H1 (cell line): ENCODE results near the gene PRTN3. TPM values are rescaled to one million over a fixed set of nuclear protein-coding genes. Genes with fewer than 3 reads are reported as not detected.

ENCODE experiments used
- CTCF ChIA-PET: fragments of 300-600 bp; sonication (Branson Sonifier 250); formaldehyde crosslinking; loops from one replicate; lab custom pipeline; 2021; ENCODE audit not compliant: partially characterized antibody; lab: Charles Lee
- POLR2A ChIA-PET: fragments of 300-600 bp; sonication (Branson Sonifier 250); formaldehyde crosslinking; loops from one replicate; lab custom pipeline; 2021; ENCODE audit warnings: inconsistent platforms; ENCODE audit not compliant: partially characterized antibody; lab: Charles Lee
- DNase-seq, 2 experiments: peaks; one replicate each; pipeline versions ENCODE4 v3.0.0 to v3.0.0-alpha.2; 2010 to 2022; ENCODE audit warnings: low spot score in 2 of 2, low read depth in 1 of 2, mixed read lengths in 1 of 2
- FAIRE-seq: peaks from 2 replicates; lab custom pipeline; 2011; peaks lifted over from hg19 to GRCh38; lab: Jason Lieb, UNC
- H2AFZ ChIP-seq: 2 replicates; pipeline ENCODE4 v1.8.1; 2012; ENCODE audit warnings: low read length, inconsistent platforms
- H2AK5ac ChIP-seq: 2 replicates; pipeline ENCODE4 v1.6.1; 2013; ENCODE audit warnings: low read depth, low read length
- H2BK120ac ChIP-seq: replicated peaks from 2 replicates; pipeline ENCODE3; 2013; ENCODE audit warnings: low read depth, low read length, inconsistent platforms
- H2BK12ac ChIP-seq: 2 replicates; pipeline ENCODE4 v1.6.1; 2013; ENCODE audit warnings: low read depth, low read length
- H2BK15ac ChIP-seq: 2 replicates; pipeline ENCODE4 v1.6.1; 2013; ENCODE audit warnings: low read length
- H2BK20ac ChIP-seq: 2 replicates; pipeline ENCODE4 v1.6.1; 2013; ENCODE audit warnings: low read length
- H2BK5ac ChIP-seq: 2 replicates; pipeline ENCODE4 v1.6.1; 2013; ENCODE audit warnings: low read depth, low read length
- H3K14ac ChIP-seq: 2 replicates; pipeline ENCODE4 v1.6.1; 2013; ENCODE audit warnings: inconsistent platforms; ENCODE audit not compliant: insufficient read length
- H3K18ac ChIP-seq: 2 replicates; pipeline ENCODE4 v1.6.1; 2013; ENCODE audit warnings: low read length; ENCODE audit errors: extremely low read depth
- H3K23ac ChIP-seq: 2 replicates; pipeline ENCODE4 v1.6.1; 2013; ENCODE audit warnings: inconsistent platforms; ENCODE audit not compliant: insufficient read length
- H3K23me2 ChIP-seq: 2 replicates; pipeline ENCODE4 v1.6.1; 2013; ENCODE audit warnings: low read depth, low read length
- H3K27ac ChIP-seq: 2 replicates; pipeline ENCODE4 v1.6.1; 2011; ENCODE audit warnings: low read depth, low read length, inconsistent platforms
- H3K27me3 ChIP-seq, 4 experiments: replicated peaks in 1 of 4; 1 replicate in 1 of 4; 2 replicates in 3 of 4; pipeline versions ENCODE4 v1.6.1 to v1.8.1; 2011 to 2013; ENCODE audit warnings: low read length in 3 of 4, mild to moderate bottlenecking in 3 of 4, inconsistent platforms in 2 of 4, mixed read lengths in 2 of 4, moderate library complexity in 1 of 4; ENCODE audit not compliant: control insufficient read depth in 3 of 4, insufficient read depth in 3 of 4; ENCODE audit errors: extremely low read depth in 1 of 4
- H3K36me3 ChIP-seq, 4 experiments: 2 replicates each; pipeline versions ENCODE4 v1.6.1 to v1.8.1; 2011 to 2013; ENCODE audit warnings: mild to moderate bottlenecking in 4 of 4, low read length in 3 of 4, moderate library complexity in 2 of 4, control low read depth in 1 of 4, inconsistent platforms in 1 of 4; ENCODE audit not compliant: insufficient read depth in 4 of 4, control insufficient read depth in 2 of 4
- H3K4ac ChIP-seq: replicated peaks from 2 replicates; pipeline ENCODE3; 2013; ENCODE audit warnings: low read length, low read depth, mixed read lengths, inconsistent platforms; ENCODE audit not compliant: insufficient read length
- H3K4me1 ChIP-seq, 4 experiments: replicated peaks in 1 of 4; 1 replicate in 1 of 4; 2 replicates in 3 of 4; pipeline versions ENCODE4 v1.6.1 to v1.8.1; 2011 to 2013; ENCODE audit warnings: low read length in 3 of 4, inconsistent platforms in 2 of 4, mixed read lengths in 1 of 4; ENCODE audit not compliant: insufficient read depth in 4 of 4, control insufficient read depth in 3 of 4
- H3K4me2 ChIP-seq, 2 experiments: 2 replicates each; pipeline versions ENCODE4 v1.6.1 to v1.8.1; 2011 to 2013; ENCODE audit warnings: low read depth in 2 of 2, low read length in 2 of 2, control low read depth in 1 of 2, inconsistent platforms in 1 of 2, mild to moderate bottlenecking in 1 of 2; ENCODE audit not compliant: insufficient read depth in 1 of 2
- H3K4me3 ChIP-seq, 4 experiments: fragments of 200-600, 300-600 bp in 1 of 4; sonication (generic), shearing (Covaris generic), sonication (Bioruptor Twin) in 1 of 4; 2 replicates each; pipeline versions ENCODE4 v1.5.1 to v1.8.1; 2011 to 2016; ENCODE audit warnings: low read length in 4 of 4, low read depth in 3 of 4, control low read depth in 2 of 4, inconsistent platforms in 2 of 4, mild to moderate bottlenecking in 2 of 4, mixed read lengths in 1 of 4, moderate library complexity in 1 of 4; ENCODE audit not compliant: insufficient read depth in 2 of 4; ENCODE audit errors: extremely low read depth in 1 of 4
- H3K56ac ChIP-seq: replicated peaks from 2 replicates; pipeline ENCODE3; 2013; ENCODE audit warnings: low read depth, mild to moderate bottlenecking, mixed read lengths, low read length, inconsistent platforms; ENCODE audit not compliant: insufficient read length
- H3K79me1 ChIP-seq: 2 replicates; pipeline ENCODE4 v1.6.1; 2013; ENCODE audit warnings: low read depth, low read length, control low read depth
- H3K79me2 ChIP-seq, 2 experiments: 2 replicates each; pipeline versions ENCODE4 v1.6.1 to v1.8.1; 2012 to 2013; ENCODE audit warnings: low read length in 2 of 2, mild to moderate bottlenecking in 2 of 2, inconsistent platforms in 1 of 2; ENCODE audit not compliant: insufficient read depth in 2 of 2, control insufficient read depth in 1 of 2
- H3K9ac ChIP-seq, 4 experiments: replicated peaks in 1 of 4; 1 replicate in 1 of 4; 2 replicates in 3 of 4; pipeline versions ENCODE4 v1.6.1 to v1.8.1; 2011 to 2013; ENCODE audit warnings: low read depth in 3 of 4, low read length in 3 of 4, control low read depth in 2 of 4, mild to moderate bottlenecking in 2 of 4, moderate library complexity in 2 of 4, inconsistent platforms in 1 of 4; ENCODE audit errors: extremely low read depth in 1 of 4
- H3K9me3 ChIP-seq, 2 experiments: 2 replicates each; pipeline versions ENCODE4 v1.6.1 to v1.8.1; 2012 to 2013; ENCODE audit warnings: mild to moderate bottlenecking in 2 of 2, moderate library complexity in 2 of 2, control low read depth in 1 of 2, inconsistent platforms in 1 of 2, low read depth in 1 of 2, low read length in 1 of 2, mixed read lengths in 1 of 2; ENCODE audit not compliant: insufficient read depth in 2 of 2
- H4K20me1 ChIP-seq, 2 experiments: replicated peaks in 1 of 2; 2 replicates each; pipeline versions ENCODE3 to v1.8.1; 2011 to 2013; ENCODE audit warnings: inconsistent platforms in 2 of 2, low read length in 2 of 2, mild to moderate bottlenecking in 1 of 2; ENCODE audit not compliant: insufficient read depth in 2 of 2, control insufficient read depth in 1 of 2
- H4K5ac ChIP-seq: 2 replicates; pipeline ENCODE4 v1.6.1; 2013; ENCODE audit warnings: low read length, low read depth, mixed read lengths, inconsistent platforms; ENCODE audit not compliant: insufficient read length
- H4K8ac ChIP-seq: 2 replicates; pipeline ENCODE4 v1.8.0; 2013; ENCODE audit warnings: mild to moderate bottlenecking, moderate library complexity, low read length, inconsistent platforms; ENCODE audit not compliant: insufficient read depth; ENCODE audit errors: extremely low read depth
- H4K91ac ChIP-seq: replicated peaks from 2 replicates; pipeline ENCODE3; 2013; ENCODE audit warnings: low read length, mixed read lengths, inconsistent platforms; ENCODE audit not compliant: insufficient read length
- ASH2L ChIP-seq: fragments of 200-600, 300-600 bp; sonication (generic); IDR thresholded peaks from one replicate; pipeline ENCODE4 v1.7.1; 2017; ENCODE audit warnings: low read length
- BRCA1 ChIP-seq: IDR thresholded peaks from 2 replicates; pipeline ENCODE4 v1.6.1; 2012; ENCODE audit warnings: low read depth, low read length, improper control_type of control experiment
- CBX8 ChIP-seq: fragments of 300-800, 300-1000 bp; sonication (generic); IDR thresholded peaks from 2 replicates; pipeline ENCODE4 v1.7.1; 2016; ENCODE audit warnings: low read depth, low read length, borderline replicate concordance
- PHF8 ChIP-seq: fragments of 200-600 bp; sonication (generic); conservative IDR thresholded peaks from 2 replicates; pipeline ENCODE4 v1.7.1; 2012; ENCODE audit warnings: low read depth, mild to moderate bottlenecking, inconsistent platforms, low read length, moderate library complexity
- POLR2A ChIP-seq, 2 experiments: IDR thresholded peaks; 1 replicate in 1 of 2; 2 replicates in 1 of 2; pipeline ENCODE4 v1.6.1; 2011; ENCODE audit warnings: low read depth in 2 of 2, low read length in 2 of 2, mild to moderate bottlenecking in 2 of 2; ENCODE audit errors: control extremely low read depth in 1 of 2
- RFX5 ChIP-seq: IDR thresholded peaks from 2 replicates; pipeline ENCODE4 v1.6.1; 2011; ENCODE audit warnings: low read depth, low read length, improper control_type of control experiment, borderline replicate concordance
- SIN3A ChIP-seq, 2 experiments: IDR thresholded peaks in 1 of 2; conservative IDR thresholded peaks in 1 of 2; 2 replicates each; pipeline ENCODE4 v1.6.1; 2011 to 2012; ENCODE audit warnings: low read length in 2 of 2, improper control_type of control experiment in 1 of 2, low read depth in 1 of 2, mild to moderate bottlenecking in 1 of 2
- SIRT6 ChIP-seq: IDR thresholded peaks from one replicate; pipeline ENCODE4 v1.7.1; 2012; ENCODE audit warnings: low read length, inconsistent platforms
- ZNF274 ChIP-seq: IDR thresholded peaks from 2 replicates; pipeline ENCODE4 v1.7.0; 2012; ENCODE audit warnings: low read length, borderline replicate concordance; ENCODE audit errors: extremely low read depth
- WGBS, 2 experiments: shearing (Covaris generic) in 1 of 2; methylation state at CpG; one replicate each; pipeline versions ENCODE4 v1.1.6 to v1.1.7; 2013 to 2015; ENCODE audit warnings: low lambda C conversion rate in 2 of 2, mixed read lengths in 2 of 2, inconsistent platforms in 1 of 2, low coverage in 1 of 2, missing lambda C conversion rate in 1 of 2; ENCODE audit not compliant: insufficient replicate concordance in 2 of 2, insufficient coverage in 1 of 2, insufficient read length in 1 of 2; ENCODE audit errors: extremely low coverage in 1 of 2, missing lambda C conversion rate in 1 of 2; 5-methylcytosine and 5-hydroxymethylcytosine counted together
- polyA plus RNA-seq, 7 experiments: library from polyadenylated mRNA; depleted of rRNA in 3 of 7; stranded (reverse) in 5 of 7; unstranded in 2 of 7; fragments of >200 nt in 5 of 7; fragments of 200-250 nt in 2 of 7; gene quantifications; 1 replicate in 5 of 7; 2 replicates in 1 of 7; 4 replicates in 1 of 7; pipeline versions ENCODE4 v1.2.1 to v1.2.3, GENCODE V29; 2011 to 2013; ENCODE audit warnings: missing spikeins in 2 of 7, mixed read lengths in 2 of 7
- total RNA-seq: library from RNA; stranded (reverse); fragmentation: NEBNext Ultra II Directional; extraction: Animal tissue kit (Norgen Biotek cat#: 25700); gene quantifications from 2 replicates; pipeline ENCODE4 v1.2.1, GENCODE V29; 2021
- TF ChIP-seq, protein P1 (sequence below): IDR thresholded peaks from 2 replicates; pipeline ENCODE4 v1.6.1; 2011; ENCODE audit warnings: low read length, improper control_type of control experiment

The PRTN3 gene
- total and polyA plus RNA-seq, 2 of the 8 experiments (the other 6 are each of a cell fraction or from before 2014, with no cell fraction given), result 0.39 to 2.1 TPM

DNA sequence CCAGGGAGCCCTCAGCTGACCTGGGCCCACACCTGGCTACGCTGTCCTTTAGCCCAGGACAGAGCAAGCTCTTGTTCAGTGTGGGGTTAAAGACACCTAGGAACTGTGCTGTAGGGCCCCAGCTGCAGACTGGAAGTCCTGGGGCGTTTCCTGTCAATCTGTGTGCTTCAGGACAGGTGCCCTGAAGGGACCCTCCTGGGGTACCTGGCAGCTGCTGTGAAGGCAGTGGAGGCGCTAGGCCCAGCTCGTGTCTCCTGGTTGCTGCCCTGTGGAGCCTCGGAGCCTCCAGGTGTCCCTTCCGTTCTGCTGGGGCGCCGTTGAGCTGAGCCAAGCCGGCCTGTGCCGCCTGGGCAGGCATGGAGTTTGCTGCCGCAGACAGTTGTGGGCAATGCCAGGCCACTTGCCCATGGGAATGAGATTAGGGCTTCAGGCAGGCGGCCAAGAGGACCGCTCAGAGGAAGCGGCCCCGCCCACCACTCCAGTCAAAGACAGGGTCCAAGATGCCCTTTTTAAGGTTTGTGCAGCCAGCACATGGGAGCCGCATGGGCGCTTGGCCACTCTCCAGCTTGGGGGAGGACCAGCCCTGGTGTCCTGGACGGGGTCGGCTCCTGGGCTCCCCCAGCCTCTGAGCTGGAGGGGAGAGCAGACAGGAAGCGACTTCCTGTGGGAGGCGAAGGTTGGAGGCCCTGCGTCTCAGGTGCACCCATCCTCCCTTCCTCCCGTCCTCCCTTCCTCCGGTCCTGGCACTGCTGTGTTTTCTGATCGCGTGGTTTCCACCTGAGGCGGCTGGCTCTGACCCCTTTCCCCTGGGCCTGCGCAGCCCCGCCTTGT is 39.6 kb upstream of the PRTN3 start:
- no peak overlapping the region for H2BK120ac ChIP-seq
- H3K9ac ChIP-seq, result 0 out of 7 replicates have a peak overlapping the region, but pooled peaks of 1 of the 4 experiments have one; percentile 39
- peaks cover 65 to 69% of the 10 kb centered on the region in 2 experiments for H4K20me1 ChIP-seq
- H4K8ac ChIP-seq, result no peak overlapping the region
- H3K4ac ChIP-seq, result no peak overlapping the region
- peak overlapping the region; percentile 10; the same call in 1 of the 2 replicates for H3K27ac ChIP-seq
- H2AK5ac ChIP-seq, result no peak overlapping the region
- DNase-seq, result no peak
- no peaks in the 10 kb centered on the region for H3K9me3 ChIP-seq
- H3K27me3 ChIP-seq, result no peaks in the 10 kb centered on the region
- H2BK15ac ChIP-seq, result no peak overlapping the region
- H2BK5ac ChIP-seq, result peak overlapping the region; percentile 60; the same call in 1 of the 2 replicates
- POLR2A ChIA-PET, result interaction anchor here (0.9 to 16.9 kb wide), 19 partner anchors 9 to 120 kb away, joined by 3 to 277 read pairs (median 6); partner anchors contain the start of genes AZU1, PLPPR3 and PRTN3
- no peak overlapping the region for H2AFZ ChIP-seq
- H3K56ac ChIP-seq, result no peak overlapping the region
- H3K23me2 ChIP-seq, result peaks cover 10% of the 10 kb centered on the region; the same call in 1 of the 2 replicates
- H3K23ac ChIP-seq, result no peak overlapping the region
- no peak overlapping the region for H2BK20ac ChIP-seq
- no peak overlapping the region for H4K91ac ChIP-seq
- H3K14ac ChIP-seq, result no peak overlapping the region
- H3K79me2 ChIP-seq, result peaks cover 62 to 80% of the 10 kb centered on the region in 2 experiments
- peak overlapping the region in 3 of 4 experiments; percentile 12 to 100 (median 15); a peak in 2 of 8 replicates for H3K4me3 ChIP-seq
- H3K36me3 ChIP-seq, result peaks cover 27 to 57% (median 50%) of the 10 kb centered on the region in 4 experiments
- H3K79me1 ChIP-seq, result peaks cover 14% of the 10 kb centered on the region
- H3K4me1 ChIP-seq, result peaks cover 0 to 29% (median 16%) of the 10 kb centered on the region in 4 experiments; a peak in 6 of 7 replicates
- FAIRE-seq, result no peak
- no peak overlapping the region; the same call in none of the 2 replicates for H3K18ac ChIP-seq
- WGBS, 2 experiments, result 91% methylated on average over 24 of the region's 29 CpGs; no CpG with 5 or more reads in 1 of the 2 experiments
- CTCF ChIA-PET, result interaction anchor here (0.9 to 1.5 kb wide), 6 partner anchors 8 to 181 kb away, joined by 3 to 5 read pairs (median 4); no protein-coding TSS in a partner anchor
- H4K5ac ChIP-seq, result no peak overlapping the region
- H2BK12ac ChIP-seq, result no peak overlapping the region
- H3K4me2 ChIP-seq, result peak overlapping the region; percentile 53 to 62; a peak in 3 of 4 replicates
- TF ChIP-seq, protein P1, sequence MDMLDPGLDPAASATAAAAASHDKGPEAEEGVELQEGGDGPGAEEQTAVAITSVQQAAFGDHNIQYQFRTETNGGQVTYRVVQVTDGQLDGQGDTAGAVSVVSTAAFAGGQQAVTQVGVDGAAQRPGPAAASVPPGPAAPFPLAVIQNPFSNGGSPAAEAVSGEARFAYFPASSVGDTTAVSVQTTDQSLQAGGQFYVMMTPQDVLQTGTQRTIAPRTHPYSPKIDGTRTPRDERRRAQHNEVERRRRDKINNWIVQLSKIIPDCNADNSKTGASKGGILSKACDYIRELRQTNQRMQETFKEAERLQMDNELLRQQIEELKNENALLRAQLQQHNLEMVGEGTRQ, result no peak
- TF ChIP-seq POLR2A (IDR thresholded peaks at IDR 0.05; ENCODE audit: control extremely low read depth in 1 of 2, low read depth in 2 of 2, low read length in 2 of 2) (peak in 1 of 2 experiments; percentile 36; a peak in 2 of 3 replicates), ASH2L (no peak), ZNF274 (no peak), BRCA1 (no peak), CBX8 (no peak), RFX5 (no peak), PHF8 (no peak), SIRT6 (no peak), SIN3A (conservative IDR thresholded peaks at IDR 0.05 in 1 of 2, IDR thresholded peaks at IDR 0.05 in 1 of 2; ENCODE audit: low read depth in 1 of 2, low read length in 2 of 2) (no peak)
